Measurements from ENCODE around the gene TMIGD2.

TMIGD2 gene

GRCh38 chr19:4258181-4258580, 44.0 kb downstream of the TMIGD2 start:
- Histone ChIP-seq H3K27ac (ENCODE audit: low read depth, low read length, poor library complexity, severe bottlenecking) (no peak overlapping the region), H3K4me3 (ENCODE audit: low read depth, low read length, poor library complexity, severe bottlenecking) (no peak overlapping the region), H3K79me2 (ENCODE audit: insufficient read depth, low read length) (no peaks in the 10 kb centered on the region), H4K20me1 (ENCODE audit: insufficient read depth, low read length) (no peaks in the 10 kb centered on the region), H3K9me3 (ENCODE audit: low read length) (no peaks in the 10 kb centered on the region), H2AFZ (ENCODE audit: low read length) (no peak overlapping the region), H3K4me1 (ENCODE audit: insufficient read depth, low read length, severe bottlenecking) (no peaks in the 10 kb centered on the region), H3K27me3 (ENCODE audit: insufficient read depth, low read length) (no peaks in the 10 kb centered on the region), H3K9me2 (ENCODE audit: low read depth, low read length) (no peaks in the 10 kb centered on the region), H3F3A (ENCODE audit: insufficient read depth, low read length) (no peaks in the 10 kb centered on the region), H3K36me3 (ENCODE audit: insufficient read depth, low read length) (peaks cover 61% of the 10 kb centered on the region), H3K4me2 (ENCODE audit: low read length) (no peak overlapping the region), H3K9ac (ENCODE audit: low read length) (no peak overlapping the region)
- TF ChIP-seq CTCF (IDR thresholded peaks at IDR 0.05; ENCODE audit: low read length) (no peak), EZH2 (IDR thresholded peaks at IDR 0.05; ENCODE audit: borderline replicate concordance, low read length) (no peak)

GRCh38 chr19:4257025-4257424, 45.2 kb downstream of the TMIGD2 start:
- no peak for TF ChIP-seq EZH2 (IDR thresholded peaks at IDR 0.05; ENCODE audit: borderline replicate concordance, low read length)
- no peak for TF ChIP-seq CTCF (IDR thresholded peaks at IDR 0.05; ENCODE audit: low read length)
- Histone ChIP-seq H3K4me1 (ENCODE audit: insufficient read depth, low read length, severe bottlenecking) (no peaks in the 10 kb centered on the region), H3K9ac (ENCODE audit: low read length) (no peak overlapping the region)

GRCh38 chr19:4256563-4256962, 45.6 kb downstream of the TMIGD2 start:
- Histone ChIP-seq H3K4me1 (ENCODE audit: insufficient read depth, low read length, severe bottlenecking) (no peaks in the 10 kb centered on the region), H3K9me3 (ENCODE audit: low read length) (no peaks in the 10 kb centered on the region), H3K4me2 (ENCODE audit: low read length) (no peak overlapping the region), H3K79me2 (ENCODE audit: insufficient read depth, low read length) (no peaks in the 10 kb centered on the region), H3K9ac (ENCODE audit: low read length) (no peak overlapping the region), H2AFZ (ENCODE audit: low read length) (no peak overlapping the region), H3K4me3 (ENCODE audit: low read depth, low read length, poor library complexity, severe bottlenecking) (no peak overlapping the region), H3F3A (ENCODE audit: insufficient read depth, low read length) (no peaks in the 10 kb centered on the region), H3K36me3 (ENCODE audit: insufficient read depth, low read length) (peaks cover 68% of the 10 kb centered on the region), H3K27me3 (ENCODE audit: insufficient read depth, low read length) (no peaks in the 10 kb centered on the region), H3K9me2 (ENCODE audit: low read depth, low read length) (no peaks in the 10 kb centered on the region), H3K27ac (ENCODE audit: low read depth, low read length, poor library complexity, severe bottlenecking) (no peak overlapping the region), H4K20me1 (ENCODE audit: insufficient read depth, low read length) (no peaks in the 10 kb centered on the region)
- TF ChIP-seq CTCF (IDR thresholded peaks at IDR 0.05; ENCODE audit: low read length) (peak; percentile 31; the same call in 1 of the 2 replicates), EZH2 (IDR thresholded peaks at IDR 0.05; ENCODE audit: borderline replicate concordance, low read length) (no peak)

More at GRCh38 chr19:4257025-4257424, 45.2 kb downstream of the TMIGD2 start:
- no peaks in the 10 kb centered on the region for H3K9me3 ChIP-seq (ENCODE audit: low read length)
- H3K4me2 ChIP-seq (ENCODE audit: low read length) = no peak overlapping the region
- H3K36me3 ChIP-seq (ENCODE audit: insufficient read depth, low read length) = peaks cover 63% of the 10 kb centered on the region
- H3K4me3 ChIP-seq (ENCODE audit: low read depth, low read length, poor library complexity, severe bottlenecking) = no peak overlapping the region
- no peak overlapping the region for H2AFZ ChIP-seq (ENCODE audit: low read length)
- no peak overlapping the region for H3K27ac ChIP-seq (ENCODE audit: low read depth, low read length, poor library complexity, severe bottlenecking)
- no peaks in the 10 kb centered on the region for H3F3A ChIP-seq (ENCODE audit: insufficient read depth, low read length)
- H3K9me2 ChIP-seq (ENCODE audit: low read depth, low read length) = no peaks in the 10 kb centered on the region
- no peaks in the 10 kb centered on the region for H3K79me2 ChIP-seq (ENCODE audit: insufficient read depth, low read length)
- no peaks in the 10 kb centered on the region for H4K20me1 ChIP-seq (ENCODE audit: insufficient read depth, low read length)
- H3K27me3 ChIP-seq (ENCODE audit: insufficient read depth, low read length) = no peaks in the 10 kb centered on the region

All from OCI-LY1 (cell line).